H9 (cell line): ENCODE measurements around the gene KIF26A. TPM values are rescaled to one million over a fixed set of nuclear protein-coding genes. Genes with fewer than 3 reads are reported as not detected.

Experiments
- DNase-seq: peaks from one replicate; pipeline ENCODE4 v3.0.0-alpha.2; 2017
- H2AFZ ChIP-seq: one replicate; pipeline ENCODE4 v1.6.1; 2013; ENCODE audit warnings: mild to moderate bottlenecking, low read length, control low read depth, moderate library complexity
- H2AK5ac ChIP-seq: 2 replicates; pipeline ENCODE4 v1.6.1; 2013; ENCODE audit warnings: low read length, control low read depth, mixed read lengths; ENCODE audit not compliant: insufficient read length
- H2BK120ac ChIP-seq: one replicate; pipeline ENCODE4 v1.6.1; 2013; ENCODE audit warnings: low read depth, mild to moderate bottlenecking, low read length, control low read depth, inconsistent platforms; ENCODE audit not compliant: poor library complexity, severe bottlenecking
- H2BK12ac ChIP-seq: 2 replicates; pipeline ENCODE4 v1.6.1; 2013; ENCODE audit warnings: low read length, control low read depth, mixed read lengths, low read depth; ENCODE audit not compliant: insufficient read length
- H2BK15ac ChIP-seq: 2 replicates; pipeline ENCODE4 v1.6.1; 2013; ENCODE audit warnings: low read depth, low read length, control low read depth
- H2BK20ac ChIP-seq: one replicate; pipeline ENCODE4 v1.6.1; 2013; ENCODE audit warnings: low read depth, mild to moderate bottlenecking, low read length, control low read depth, inconsistent platforms; ENCODE audit not compliant: poor library complexity, severe bottlenecking
- H2BK5ac ChIP-seq: 2 replicates; pipeline ENCODE4 v1.6.1; 2013; ENCODE audit warnings: low read length, control low read depth, mixed read lengths; ENCODE audit not compliant: insufficient read length
- H3K14ac ChIP-seq: 2 replicates; pipeline ENCODE4 v1.6.1; 2013; ENCODE audit warnings: low read length, control low read depth; ENCODE audit not compliant: insufficient read depth
- H3K18ac ChIP-seq: 2 replicates; pipeline ENCODE4 v1.6.1; 2013; ENCODE audit warnings: low read depth, mild to moderate bottlenecking, mixed read lengths, low read length, control low read depth; ENCODE audit not compliant: insufficient read length
- H3K23ac ChIP-seq: 2 replicates; pipeline ENCODE4 v1.6.1; 2013; ENCODE audit warnings: low read length, control low read depth, mixed read lengths, low read depth; ENCODE audit not compliant: insufficient read length
- H3K23me2 ChIP-seq: 2 replicates; pipeline ENCODE4 v1.6.1; 2013; ENCODE audit warnings: low read depth, mild to moderate bottlenecking, mixed read lengths, low read length, control low read depth; ENCODE audit not compliant: insufficient read length, poor library complexity, severe bottlenecking
- H3K27ac ChIP-seq: 2 replicates; pipeline ENCODE4 v1.5.1; 2013; ENCODE audit warnings: low read length, control low read depth, mixed read lengths, low read depth; ENCODE audit not compliant: insufficient read length
- H3K27me3 ChIP-seq: 2 replicates; pipeline ENCODE4 v1.6.1; 2013; ENCODE audit warnings: low read length, control low read depth, inconsistent platforms; ENCODE audit not compliant: insufficient read depth
- H3K4ac ChIP-seq: 2 replicates; pipeline ENCODE4 v1.6.1; 2013; ENCODE audit warnings: low read depth, mild to moderate bottlenecking, control low read depth, inconsistent platforms, low read length, moderate library complexity
- H3K4me1 ChIP-seq: 2 replicates; pipeline ENCODE4 v1.6.1; 2013; ENCODE audit warnings: low read length, control low read depth, inconsistent platforms; ENCODE audit not compliant: insufficient read depth
- H3K4me2 ChIP-seq: 2 replicates; pipeline ENCODE4 v1.6.1; 2013; ENCODE audit warnings: low read length, control low read depth, mixed read lengths; ENCODE audit not compliant: insufficient read length, insufficient read depth
- H3K56ac ChIP-seq: 2 replicates; pipeline ENCODE4 v1.6.1; 2013; ENCODE audit warnings: low read depth, mild to moderate bottlenecking, mixed read lengths, low read length, control low read depth; ENCODE audit not compliant: insufficient read length
- H3K79me1 ChIP-seq: 2 replicates; pipeline ENCODE4 v1.6.1; 2013; ENCODE audit warnings: low read depth, mild to moderate bottlenecking, moderate library complexity, low read length, control low read depth, inconsistent platforms; ENCODE audit not compliant: insufficient read depth, poor library complexity, severe bottlenecking
- H3K79me2 ChIP-seq: 2 replicates; pipeline ENCODE4 v1.6.1; 2013; ENCODE audit warnings: low read length, control low read depth, inconsistent platforms; ENCODE audit not compliant: insufficient read depth
- H3K9ac ChIP-seq: 2 replicates; pipeline ENCODE4 v1.6.1; 2013; ENCODE audit warnings: low read length, control low read depth, mixed read lengths; ENCODE audit not compliant: insufficient read length; ENCODE audit errors: extremely low read depth
- H3K9me3 ChIP-seq: one replicate; pipeline ENCODE4 v1.6.1; 2013; ENCODE audit warnings: low read depth, low read length, inconsistent platforms; ENCODE audit not compliant: control insufficient read depth
- H3T11ph ChIP-seq: one replicate; pipeline ENCODE4 v1.6.1; 2013; ENCODE audit warnings: mild to moderate bottlenecking, low read length, control low read depth, inconsistent platforms
- H4K20me1 ChIP-seq: one replicate; pipeline ENCODE4 v1.6.1; 2013; ENCODE audit not compliant: control insufficient read depth, insufficient read length, insufficient read depth
- H4K5ac ChIP-seq: 2 replicates; pipeline ENCODE4 v1.6.1; 2013; ENCODE audit warnings: low read depth, mild to moderate bottlenecking, mixed read lengths, low read length, control low read depth; ENCODE audit not compliant: insufficient read length
- H4K8ac ChIP-seq: replicated peaks from 2 replicates; pipeline ENCODE4 v1.6.1; 2013; ENCODE audit warnings: low read length, control low read depth, mixed read lengths, low read depth; ENCODE audit not compliant: insufficient read length
- H4K91ac ChIP-seq: 2 replicates; pipeline ENCODE4 v1.6.1; 2013; ENCODE audit warnings: low read depth, mild to moderate bottlenecking, moderate library complexity, mixed read lengths, low read length, control low read depth; ENCODE audit not compliant: insufficient read length
- H3K27ac Mint-ChIP-seq, 3 experiments: 2 replicates in 2 of 3; 3 replicates in 1 of 3; pipeline ENCODE4 v1.8.0; 2020 to 2021; ENCODE audit warnings: mixed read lengths in 3 of 3, mild to moderate bottlenecking in 1 of 3, moderate library complexity in 1 of 3
- H3K27me3 Mint-ChIP-seq: 2 replicates; pipeline ENCODE4 v1.8.0; 2021; ENCODE audit warnings: low read depth, mild to moderate bottlenecking, moderate library complexity, mixed read lengths
- H3K36me3 Mint-ChIP-seq, 3 experiments: 2 replicates in 2 of 3; 3 replicates in 1 of 3; pipeline ENCODE4 v1.8.0; 2020 to 2021; ENCODE audit warnings: low read depth in 3 of 3, mixed read lengths in 3 of 3; ENCODE audit not compliant: insufficient read depth in 1 of 3
- H3K4me1 Mint-ChIP-seq, 2 experiments: 2 replicates each; pipeline ENCODE4 v1.8.0; 2020; ENCODE audit warnings: mixed read lengths in 2 of 2
- H3K4me3 Mint-ChIP-seq, 2 experiments: 2 replicates in 1 of 2; 3 replicates in 1 of 2; pipeline ENCODE4 v1.8.0; 2020 to 2021; ENCODE audit warnings: mild to moderate bottlenecking in 2 of 2, mixed read lengths in 2 of 2, moderate library complexity in 1 of 2
- H3K9me3 Mint-ChIP-seq, 2 experiments: 2 replicates in 1 of 2; 3 replicates in 1 of 2; pipeline ENCODE4 v1.8.0; 2020; ENCODE audit warnings: mild to moderate bottlenecking in 2 of 2, mixed read lengths in 2 of 2, moderate library complexity in 1 of 2
- CTCF ChIP-seq: fragments of 200-600 bp; sonication (generic); conservative IDR thresholded peaks from 3 replicates; pipeline ENCODE4 v1.8.0; 2021; ENCODE audit warnings: antibody characterized with exemption, mild to moderate bottlenecking
- WGBS: extraction: QIAGEN DNeasy Blood & Tissue Kit; methylation state at CpG from one replicate; pipeline ENCODE4 v1.1.7; 2013; ENCODE audit warnings: missing lambda C conversion rate, low lambda C conversion rate, mixed read lengths; ENCODE audit not compliant: insufficient read length; ENCODE audit errors: extremely low coverage; 5-methylcytosine and 5-hydroxymethylcytosine counted together
- microRNA-seq: library from miRNA; unstranded; fragments of <30 nt; microRNA quantifications from one replicate; pipeline ENCODE4, GENCODE V29; 2020; ENCODE audit warnings: borderline microRNAs expressed
- total RNA-seq: library from RNA; stranded (reverse); gene quantifications from 2 replicates; pipeline ENCODE4 v1.2.1, GENCODE V29; 2021

Gene KIF26A
- total RNA-seq, 1 experiment from 2014 or later, result 44.2 TPM

DNA sequence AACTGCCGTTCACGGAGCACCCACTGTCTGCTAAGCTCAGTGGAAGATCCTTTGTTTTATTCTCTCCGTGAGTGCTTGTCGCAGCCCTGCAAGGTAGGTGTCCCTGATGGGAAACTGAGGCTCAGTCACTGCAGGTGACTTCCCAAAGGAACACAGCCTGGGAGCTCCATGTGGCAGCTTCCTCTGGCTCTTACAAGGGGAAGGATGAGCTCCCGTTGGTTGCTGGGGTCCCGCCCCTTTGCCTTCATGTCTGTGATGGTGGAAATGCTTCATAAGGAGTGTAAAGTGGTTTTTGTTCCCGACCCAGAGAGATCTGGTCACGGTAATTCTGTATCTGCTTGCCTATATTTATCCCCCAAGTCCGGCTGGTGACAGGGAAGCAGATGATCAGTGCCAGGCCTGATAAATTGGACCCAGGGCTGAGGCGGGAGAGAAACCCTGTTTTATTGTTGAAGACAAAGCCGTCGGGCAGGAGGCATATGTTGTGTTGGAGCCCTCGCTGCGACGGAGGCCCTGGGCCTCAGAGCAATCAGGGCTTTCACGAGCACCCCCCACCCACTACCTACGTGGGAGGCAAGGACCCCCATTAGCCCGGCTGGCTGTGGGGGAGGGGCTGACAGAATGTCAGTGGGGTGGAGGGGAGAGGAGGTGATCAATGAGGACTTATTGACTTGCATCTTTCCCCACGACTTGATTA lies 91.9 kb downstream of the KIF26A start:
- Histone ChIP-seq H3K4me2 (no peak overlapping the region), H4K91ac (no peak overlapping the region), H4K5ac (no peak overlapping the region), H3K23ac (no peak overlapping the region), H4K8ac (no peak overlapping the region), H2BK20ac (no peak overlapping the region), H3K4me1 (no peaks in the 10 kb centered on the region), H3T11ph (no peak overlapping the region), H2BK15ac (no peak overlapping the region), H3K79me2 (no peaks in the 10 kb centered on the region), H3K27ac (no peak overlapping the region), H2AK5ac (no peak overlapping the region), H3K27me3 (no peaks in the 10 kb centered on the region), H3K9me3 (peaks cover 12% of the 10 kb centered on the region), H3K18ac (no peak overlapping the region), H2AFZ (no peak overlapping the region), H3K4ac (no peak overlapping the region), H2BK120ac (no peak overlapping the region), H3K79me1 (no peaks in the 10 kb centered on the region), H3K23me2 (no peaks in the 10 kb centered on the region), H2BK12ac (no peak overlapping the region), H3K56ac (no peak overlapping the region), H3K14ac (0 out of 2 replicates have a peak overlapping the region, but pooled peaks have one; percentile 0), H3K9ac (no peak overlapping the region), H2BK5ac (no peak overlapping the region), H4K20me1 (no peaks in the 10 kb centered on the region)
- WGBS, result no CpG with 5 or more reads among the region's 19 CpGs
- H3K27me3 Mint-ChIP-seq, result peaks cover 6% of the 10 kb centered on the region
- peaks cover 6 to 7% of the 10 kb centered on the region in 2 experiments for H3K9me3 Mint-ChIP-seq
- H3K4me1 Mint-ChIP-seq, result peaks cover 15 to 16% of the 10 kb centered on the region in 2 experiments
- no peak overlapping the region for H3K27ac Mint-ChIP-seq
- DNase-seq, result no peak
- no peak overlapping the region for H3K4me3 Mint-ChIP-seq
- TF ChIP-seq CTCF, result no peak
- peaks cover 1 to 10% (median 4%) of the 10 kb centered on the region in 3 experiments; a peak in 5 of 7 replicates for H3K36me3 Mint-ChIP-seq

Small RNA genes within 50 kb of the gene (microRNA-seq; reads per million reads assigned to microRNA genes)
- gene MIR203A, result not detected
- gene MIR203B, result not detected

Other genes with a start within 250 kb of the KIF26A start
- not detected in 2 replicates for gene TDRD9, start 210.1 kb upstream of the KIF26A start, total RNA-seq
- gene RD3L, start 196.1 kb upstream of the KIF26A start, total RNA-seq, result not detected in 2 replicates
- gene ASPG, start 52.9 kb upstream of the KIF26A start, total RNA-seq, result 0.24 and 0.33 TPM in 2 replicates